Keratinocyte (primary cell): Measurements from ENCODE around the gene VPS13D. TPM values are rescaled to one million over a fixed set of nuclear protein-coding genes. Genes with fewer than 3 reads are reported as not detected.

Experiments used
- DNase-seq: peaks from one replicate; pipeline ENCODE4 v3.0.0-alpha.2; 2011; ENCODE audit warnings: low read depth, missing footprints, low spot score
- FAIRE-seq: peaks from 2 replicates; lab custom pipeline; 2011; peaks lifted over from hg19 to GRCh38; lab: Jason Lieb, UNC
- H2AFZ ChIP-seq: 2 replicates; pipeline ENCODE4 v1.6.0; 2012; ENCODE audit warnings: low read length, control low read depth, inconsistent platforms; ENCODE audit not compliant: control insufficient read depth
- H3K27ac ChIP-seq: 2 replicates; pipeline ENCODE4 v1.5.1; 2011; ENCODE audit warnings: low read length; ENCODE audit not compliant: control insufficient read depth, insufficient read depth
- H3K27me3 ChIP-seq: 3 replicates; pipeline ENCODE4 v1.6.0; 2011; ENCODE audit warnings: low read length; ENCODE audit not compliant: control insufficient read depth, insufficient read depth; ENCODE audit errors: extremely low read depth
- H3K36me3 ChIP-seq, 2 experiments: 2 replicates in 1 of 2; 3 replicates in 1 of 2; pipeline ENCODE4 v1.5.1; 2011; ENCODE audit warnings: low read length in 2 of 2, mild to moderate bottlenecking in 1 of 2; ENCODE audit not compliant: control insufficient read depth in 2 of 2, insufficient read depth in 2 of 2; ENCODE audit errors: extremely low read depth in 1 of 2
- H3K4me1 ChIP-seq: 3 replicates; pipeline ENCODE4 v1.5.1; 2011; ENCODE audit warnings: low read length; ENCODE audit not compliant: control insufficient read depth, insufficient read depth; ENCODE audit errors: extremely low read depth
- H3K4me2 ChIP-seq: 3 replicates; pipeline ENCODE4 v1.6.0; 2011; ENCODE audit warnings: low read depth, low read length; ENCODE audit not compliant: control insufficient read depth, insufficient read depth; ENCODE audit errors: extremely low read depth
- H3K4me3 ChIP-seq, 3 experiments: fragments of 200-600 bp in 1 of 3; sonication (generic) in 1 of 3; 2 replicates in 2 of 3; 3 replicates in 1 of 3; pipeline ENCODE4 v1.5.1; 2011 to 2016; ENCODE audit warnings: low read length in 3 of 3, mild to moderate bottlenecking in 3 of 3, control low read depth in 2 of 3, inconsistent platforms in 1 of 3, low read depth in 1 of 3, mixed read lengths in 1 of 3, mixed run types in 1 of 3, moderate library complexity in 1 of 3; ENCODE audit not compliant: control insufficient read depth in 2 of 3, insufficient read depth in 2 of 3; ENCODE audit errors: extremely low read depth in 1 of 3
- H3K79me2 ChIP-seq: 2 replicates; pipeline ENCODE4 v1.6.0; 2012; ENCODE audit warnings: low read length; ENCODE audit not compliant: control insufficient read depth, insufficient read depth
- H3K9ac ChIP-seq: 3 replicates; pipeline ENCODE4 v1.6.0; 2011; ENCODE audit warnings: low read length; ENCODE audit not compliant: control insufficient read depth, insufficient read depth; ENCODE audit errors: extremely low read depth
- H3K9me1 ChIP-seq: 3 replicates; pipeline ENCODE4 v1.6.0; 2011; ENCODE audit warnings: low read length; ENCODE audit not compliant: control insufficient read depth, insufficient read depth; ENCODE audit errors: extremely low read depth
- H3K9me3 ChIP-seq: 2 replicates; pipeline ENCODE4 v1.5.1; 2012; ENCODE audit warnings: low read depth, low read length; ENCODE audit not compliant: control insufficient read depth
- H4K20me1 ChIP-seq: 3 replicates; pipeline ENCODE4 v1.6.0; 2011; ENCODE audit warnings: low read length; ENCODE audit not compliant: control insufficient read depth, insufficient read depth; ENCODE audit errors: extremely low read depth
- CTCF ChIP-seq, 3 experiments: IDR thresholded peaks in 1 of 3; conservative IDR thresholded peaks in 1 of 3; optimal IDR thresholded peaks in 1 of 3; 2 replicates in 2 of 3; 3 replicates in 1 of 3; pipeline versions ENCODE3 to v1.5.1; 2011; ENCODE audit warnings: low read length in 3 of 3, mild to moderate bottlenecking in 3 of 3, moderate library complexity in 2 of 3, control low read depth in 1 of 3, inconsistent platforms in 1 of 3; ENCODE audit not compliant: insufficient read depth in 2 of 3; ENCODE audit errors: extremely low read depth in 1 of 3
- EZH2 ChIP-seq: IDR thresholded peaks from one replicate; pipeline ENCODE4 v1.6.1; 2012; ENCODE audit warnings: inconsistent platforms, mild to moderate bottlenecking, low read length, moderate library complexity
- dilution Hi-C: fragments of 300-500 bp; cut with MboI; formaldehyde crosslinking; loops from one replicate; pipeline ENCODE4 v1.7.0; 2020; ENCODE audit warnings: low sequenced_read_pairs; ENCODE audit not compliant: extremely low pct_ligation_motif_present
- polyA plus RNA-seq, 5 experiments: library from polyadenylated mRNA; depleted of rRNA in 3 of 5; stranded (reverse) in 3 of 5; stranded (forward) in 1 of 5; unstranded in 1 of 5; fragments of >200 nt; gene quantifications; 1 replicate in 1 of 5; 2 replicates in 3 of 5; 3 replicates in 1 of 5; pipeline versions ENCODE4 v1.2.1 to v1.2.3, GENCODE V29; 2011 to 2012; ENCODE audit warnings: missing spikeins in 2 of 5, low read depth in 1 of 5, low replicate concordance in 1 of 5

VPS13D gene
- polyA plus RNA-seq, 1 donor (not counting 4 experiments of a cell fraction or from before 2014, with no cell fraction given), result 19.0 TPM

- peaks cover 3 to 4% of the 10 kb centered on the region in 2 experiments for H3K36me3 ChIP-seq
- H3K4me1 ChIP-seq, result peaks cover 47% of the 10 kb centered on the region
- no peaks in the 10 kb centered on the region for H3K27me3 ChIP-seq
- TF ChIP-seq CTCF (optimal IDR thresholded peaks at IDR 0.05 in 1 of 3, IDR thresholded peaks at IDR 0.05 in 1 of 3, conservative IDR thresholded peaks at IDR 0.05 in 1 of 3; ENCODE audit: extremely low read depth in 1 of 3, insufficient read depth in 2 of 3, low read length in 3 of 3) (no peak), EZH2 (no peak)
- H3K9ac ChIP-seq, result no peak overlapping the region
- no peaks in the 10 kb centered on the region for H3K9me1 ChIP-seq
- H3K4me3 ChIP-seq, result no peak overlapping the region
- H3K9me3 ChIP-seq, result no peaks in the 10 kb centered on the region
- dilution Hi-C loops, result no loop called here
- no peaks in the 10 kb centered on the region for H4K20me1 ChIP-seq
- DNase-seq (no peak), FAIRE-seq (no peak)
- no peak overlapping the region for H2AFZ ChIP-seq
- H3K79me2 ChIP-seq, result no peaks in the 10 kb centered on the region
- no peak overlapping the region for H3K27ac ChIP-seq
- H3K4me2 ChIP-seq, result peak overlapping the region; percentile 12
These were observed 220.4 kb downstream of the VPS13D start for GRCh38 chr1:12450090-12450755.

GRCh38 chr1:12450756-12451559, 221.1 kb downstream of the VPS13D start:
- no peak overlapping the region for H3K4me3 ChIP-seq
- peaks cover 48% of the 10 kb centered on the region for H3K4me1 ChIP-seq
- no peaks in the 10 kb centered on the region for H3K9me3 ChIP-seq
- H3K27ac ChIP-seq, result no peak overlapping the region
- peaks cover 5% of the 10 kb centered on the region in 2 experiments for H3K36me3 ChIP-seq
- H3K9me1 ChIP-seq, result no peaks in the 10 kb centered on the region
- peak overlapping the region; percentile 12 for H3K4me2 ChIP-seq
- H3K79me2 ChIP-seq, result no peaks in the 10 kb centered on the region
- H4K20me1 ChIP-seq, result no peaks in the 10 kb centered on the region
- H2AFZ ChIP-seq, result no peak overlapping the region
- FAIRE-seq (no peak), DNase-seq (no peak)
- no peak for TF ChIP-seq CTCF (optimal IDR thresholded peaks at IDR 0.05 in 1 of 3, IDR thresholded peaks at IDR 0.05 in 1 of 3, conservative IDR thresholded peaks at IDR 0.05 in 1 of 3; ENCODE audit: extremely low read depth in 1 of 3, insufficient read depth in 2 of 3, low read length in 3 of 3)
- no peak for TF ChIP-seq EZH2
- no peak overlapping the region for H3K9ac ChIP-seq
- dilution Hi-C loops, result no loop called here
- H3K27me3 ChIP-seq, result no peaks in the 10 kb centered on the region
